GM18511 (cell line): ENCODE data around the gene MYO10.
A peak's percentile ranks its signal among the peaks of the same experiment; 100 is the strongest.
"Not testable (repeated sequence)": the region's sequence is repeated elsewhere in the genome, so short reads cannot be mapped to it uniquely, and the experiment has no call there.

Experiments used
- ATAC-seq: cut with Tn5 transposase; IDR thresholded peaks from one replicate; pipeline ENCODE4 v1.9.1; 2021; ENCODE audit warnings: mild to moderate bottlenecking, moderate library complexity; ENCODE audit not compliant: unreplicated experiment

The MYO10 gene

DNA sequence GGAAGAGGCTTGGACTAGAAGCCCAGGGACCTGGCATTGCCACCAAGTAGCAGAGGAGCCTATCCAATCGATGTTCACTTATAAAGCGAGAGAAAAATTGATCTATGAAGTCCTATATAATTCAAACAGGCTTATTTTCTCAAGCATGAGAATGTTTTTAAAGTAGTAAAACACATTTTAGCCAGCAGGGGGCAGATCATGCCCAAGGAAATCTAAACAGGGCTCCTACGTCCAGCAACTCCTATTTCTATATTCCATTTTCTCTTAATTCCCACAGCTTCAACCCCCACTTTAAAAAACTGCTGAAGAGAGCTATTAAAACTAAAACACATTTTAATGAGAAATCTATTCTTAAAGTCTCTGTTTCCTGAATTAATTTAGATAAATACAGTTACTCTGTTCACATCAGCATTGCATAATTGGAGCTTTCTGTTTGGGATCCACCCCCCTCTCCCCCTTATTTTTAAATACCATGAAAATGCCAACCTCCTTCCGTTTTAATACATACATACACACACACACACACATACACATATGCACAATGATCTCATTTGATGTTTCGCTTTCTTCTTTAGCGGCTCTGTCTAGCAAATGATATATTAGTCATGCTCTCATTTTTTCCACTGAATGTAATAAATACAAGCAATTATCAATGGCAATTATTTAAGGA is 144.9 kb downstream of the MYO10 start:
- no peak for ATAC-seq

DNA sequence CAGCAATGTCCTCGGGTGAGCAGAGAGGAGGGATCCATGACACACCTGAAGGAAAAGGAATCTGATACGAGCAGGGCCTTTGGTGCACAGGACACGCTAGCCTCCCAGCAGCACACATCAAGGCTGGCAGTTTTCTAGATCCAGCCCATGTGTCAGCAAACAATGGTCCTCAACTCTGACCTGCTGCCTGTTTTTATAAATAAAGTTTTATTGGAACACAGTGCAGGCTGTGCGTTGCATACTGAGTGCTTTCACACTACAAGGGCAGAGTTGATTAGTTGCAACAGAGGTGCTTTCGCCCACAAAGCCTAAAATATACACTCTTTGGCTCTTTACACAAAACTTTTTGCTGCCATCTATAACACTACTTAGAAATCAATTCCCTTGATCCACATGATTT is 147.1 kb downstream of the MYO10 start:
- no peak for ATAC-seq

DNA sequence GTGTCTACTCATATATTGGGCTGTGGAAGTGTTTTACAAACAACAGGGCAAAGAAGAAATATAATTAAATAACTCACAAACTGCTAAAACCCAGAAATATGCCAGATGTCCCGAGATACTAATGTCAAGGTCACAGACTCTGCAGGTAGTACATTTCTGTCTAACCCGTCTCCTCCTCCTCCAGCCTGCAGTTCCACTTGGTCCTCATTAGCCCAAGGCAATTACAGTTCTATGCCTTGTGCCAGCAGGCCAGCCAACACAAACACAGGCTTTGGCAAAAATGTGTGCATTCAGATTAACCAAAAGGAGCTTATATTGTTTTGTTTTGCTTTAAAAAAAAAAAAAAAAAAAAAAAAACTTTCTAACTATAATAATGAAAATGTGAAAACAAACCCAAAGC is 148.8 kb downstream of the MYO10 start:
- no peak for ATAC-seq

DNA sequence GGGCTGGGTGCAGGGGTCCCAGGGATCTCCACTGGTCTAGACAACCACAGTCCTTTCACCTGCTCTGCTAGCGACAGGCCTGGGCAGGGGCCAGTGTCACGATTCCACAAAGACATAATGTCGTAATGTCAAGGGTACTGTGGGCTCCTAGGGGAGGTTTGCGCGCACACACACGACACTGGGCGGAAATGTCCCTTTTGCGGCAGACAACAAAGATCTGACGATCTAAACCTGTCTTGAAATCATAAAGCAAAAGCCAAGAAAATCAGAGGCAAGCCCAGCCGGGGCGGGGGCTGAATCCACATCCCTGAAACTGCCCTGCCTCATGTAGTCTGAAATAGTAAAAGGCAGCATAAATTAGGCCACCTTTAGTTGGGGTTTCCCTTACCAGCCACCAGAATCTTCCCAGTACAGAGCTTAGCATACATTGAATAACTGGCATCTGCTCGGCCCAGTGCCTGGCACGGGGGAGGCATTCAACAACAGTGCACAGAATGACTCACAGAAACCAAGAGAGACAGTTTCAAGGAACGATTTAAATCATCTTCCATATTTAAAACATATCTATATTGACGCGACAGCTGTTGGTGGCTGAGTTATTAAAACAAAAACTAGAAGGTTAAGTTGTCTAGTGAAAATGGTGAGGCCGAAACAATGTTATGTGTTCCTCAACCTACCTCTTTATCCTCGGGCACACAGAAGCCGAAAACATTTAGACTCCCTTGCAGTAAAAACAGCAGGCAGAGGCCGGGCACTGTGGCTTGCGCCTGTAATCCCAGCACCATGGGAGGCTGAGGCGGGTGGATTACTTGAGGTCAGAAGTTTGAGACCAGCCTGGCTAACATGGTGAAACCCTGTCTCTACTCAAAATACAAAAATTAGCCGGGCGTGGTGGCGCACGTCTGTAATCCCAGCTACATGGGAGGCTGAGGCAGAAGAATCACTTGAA is 151.0 kb downstream of the MYO10 start:
- peak; percentile 97 for ATAC-seq

DNA sequence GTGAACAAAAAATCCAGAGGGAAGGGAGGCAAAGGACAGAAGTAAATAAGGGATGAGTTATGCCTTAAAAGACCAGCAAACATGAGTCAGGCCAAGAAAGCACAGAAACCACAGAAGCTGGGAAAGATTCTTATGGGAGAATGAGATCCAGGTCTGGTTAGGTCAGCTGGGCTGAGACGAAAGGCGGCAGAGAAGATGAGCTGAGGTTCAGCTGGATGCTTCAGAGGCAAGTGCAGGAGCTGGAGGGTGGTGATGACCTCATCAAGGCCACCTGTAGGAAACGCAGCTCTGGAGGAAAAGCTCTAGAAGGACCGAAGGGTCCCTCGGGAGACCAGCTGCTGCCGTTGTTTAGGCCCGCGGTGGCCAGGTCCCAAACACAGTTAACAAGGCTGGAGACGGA is 152.0 kb downstream of the MYO10 start:
- no peak for ATAC-seq

DNA sequence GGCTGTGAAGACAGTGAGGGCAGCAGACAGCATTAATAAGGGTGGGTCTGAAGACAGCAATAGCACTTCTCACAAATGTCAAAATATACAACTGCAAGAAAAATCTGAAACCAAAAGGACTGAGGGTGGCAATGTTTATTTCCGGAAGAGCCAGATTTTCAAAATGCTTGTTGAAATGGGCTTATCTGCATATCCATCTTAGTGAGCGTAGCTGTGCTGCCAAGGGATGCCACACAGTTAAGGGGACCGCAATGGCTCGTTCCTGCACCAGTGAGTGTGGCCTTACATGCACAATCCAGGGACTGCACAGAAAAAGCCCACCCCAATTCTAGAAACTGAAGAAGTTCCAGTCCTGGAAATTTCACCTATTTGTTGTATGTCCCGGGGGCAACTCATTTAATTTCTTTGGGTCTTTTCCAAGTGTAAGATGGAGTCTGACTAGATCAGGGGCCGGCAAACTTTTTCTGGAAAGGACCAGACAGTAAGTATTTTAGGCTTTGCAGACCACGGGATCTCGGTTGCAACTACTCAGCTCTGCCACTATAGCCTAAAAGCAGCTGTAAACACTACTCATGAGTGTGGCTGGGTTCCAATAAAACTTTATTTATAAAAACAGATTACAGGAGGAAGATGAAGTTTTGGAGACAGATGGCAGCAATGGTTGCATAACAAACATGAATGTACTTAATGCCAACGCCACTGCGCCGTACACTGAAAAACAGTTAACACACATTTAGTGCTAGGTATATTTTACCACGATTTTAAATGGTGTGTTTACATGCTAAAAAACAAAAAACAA is 154.1 kb downstream of the MYO10 start:
- ATAC-seq, result no peak

DNA sequence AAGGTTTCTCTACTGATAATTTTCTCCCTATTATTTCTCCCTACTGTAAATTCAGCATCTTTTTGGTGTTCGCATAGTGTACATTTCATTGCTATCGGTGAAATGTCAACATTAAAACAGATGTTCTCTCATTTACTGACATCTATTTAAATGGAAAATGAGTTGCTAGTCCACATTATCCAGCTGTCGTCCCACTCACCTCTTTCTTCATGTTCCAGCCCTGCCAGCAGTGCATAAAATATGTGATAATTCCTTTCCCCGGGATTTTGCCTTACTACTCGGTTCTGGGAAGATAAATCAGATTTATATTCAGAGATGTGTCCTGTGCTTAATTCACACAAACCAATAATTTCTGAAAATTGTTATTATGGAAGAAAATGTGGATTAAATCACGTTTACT is 155.8 kb downstream of the MYO10 start:
- ATAC-seq, result no peak

DNA sequence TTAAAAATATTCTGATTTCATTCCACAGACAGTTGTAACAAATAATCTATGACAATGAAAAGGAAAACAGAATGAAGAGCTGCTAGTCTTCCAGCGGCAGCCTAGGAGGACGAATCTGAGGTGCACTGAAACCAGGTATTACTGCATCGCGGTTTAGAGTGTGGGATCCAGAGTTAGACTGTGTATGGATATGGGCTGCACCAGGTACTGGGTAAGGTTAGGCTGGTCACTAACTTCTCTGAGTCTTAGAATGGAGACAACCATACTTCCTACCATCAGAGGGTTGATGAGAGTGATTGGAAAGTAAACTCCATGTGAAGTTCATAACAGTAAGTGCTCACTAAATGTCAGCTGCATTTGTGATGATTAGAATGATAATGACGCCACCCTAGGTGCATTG is 158.7 kb downstream of the MYO10 start:
- ATAC-seq, result no peak

DNA sequence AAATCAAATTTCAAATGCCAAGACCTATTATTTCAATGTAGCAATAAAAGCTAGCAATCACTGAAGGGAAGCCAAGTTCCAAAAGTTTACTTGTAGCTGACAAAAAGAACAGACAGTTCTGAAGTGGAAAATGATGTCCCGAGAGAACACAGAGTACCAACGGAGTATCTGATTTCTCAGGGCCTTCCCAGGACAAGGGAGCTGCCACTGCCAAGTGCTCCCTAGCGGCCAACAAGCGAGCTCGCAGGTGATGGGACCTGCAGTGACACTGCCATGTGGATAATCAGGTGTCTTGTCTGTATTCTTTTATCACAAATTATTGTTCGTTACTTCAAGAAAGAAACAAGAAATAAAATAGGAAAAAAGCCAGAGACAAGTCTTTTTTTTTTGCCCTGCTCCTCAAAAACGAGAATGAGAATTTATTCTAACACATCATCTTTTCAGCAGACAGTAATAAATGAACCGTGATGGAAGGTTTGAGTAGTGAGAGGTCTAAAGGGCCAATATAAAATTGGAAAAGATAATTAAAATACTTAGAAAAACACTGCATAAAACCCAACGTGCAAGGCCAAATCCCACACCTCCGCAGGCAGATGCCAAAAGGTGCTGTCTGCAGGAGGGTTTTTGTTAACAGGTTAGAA is 159.4 kb downstream of the MYO10 start:
- ATAC-seq, result peak; percentile 66

DNA sequence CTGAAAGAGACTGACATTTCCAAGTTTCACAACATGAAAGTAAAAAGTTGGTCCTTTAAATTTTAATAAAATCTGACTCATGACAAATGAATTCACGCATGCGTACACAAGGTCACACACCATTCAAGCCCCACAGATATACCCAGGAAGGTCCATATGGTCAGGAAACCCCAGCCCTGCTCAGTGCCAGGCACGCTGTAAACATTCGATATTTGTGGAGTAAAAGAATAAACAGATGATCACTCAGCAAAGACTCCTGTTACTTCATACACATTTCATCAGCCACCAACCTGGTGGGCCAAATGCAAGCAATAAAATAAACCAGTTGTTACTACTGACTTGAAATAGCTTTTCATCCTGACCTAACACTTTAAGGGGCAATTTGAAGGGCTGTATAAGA is 161.3 kb downstream of the MYO10 start:
- no peak for ATAC-seq

DNA sequence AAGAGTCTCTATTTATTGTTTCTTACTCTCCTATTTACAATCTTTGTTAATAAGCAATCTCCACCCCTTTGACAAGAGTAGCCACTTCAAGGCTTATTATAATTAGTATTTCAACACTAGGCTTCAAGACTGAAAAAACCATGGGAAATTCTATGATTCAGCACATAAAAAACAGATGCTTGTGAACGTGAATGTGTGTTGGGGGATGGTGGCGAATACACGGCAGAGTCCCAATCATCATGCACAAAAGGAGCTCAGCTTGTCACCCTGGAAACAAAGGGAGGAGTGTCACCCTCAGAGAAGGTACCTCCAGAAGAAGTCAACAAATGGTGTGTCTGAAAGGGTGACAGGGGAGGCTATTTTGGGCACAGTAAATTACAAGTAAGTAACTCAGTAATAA is 162.1 kb downstream of the MYO10 start:
- ATAC-seq, result no peak

DNA sequence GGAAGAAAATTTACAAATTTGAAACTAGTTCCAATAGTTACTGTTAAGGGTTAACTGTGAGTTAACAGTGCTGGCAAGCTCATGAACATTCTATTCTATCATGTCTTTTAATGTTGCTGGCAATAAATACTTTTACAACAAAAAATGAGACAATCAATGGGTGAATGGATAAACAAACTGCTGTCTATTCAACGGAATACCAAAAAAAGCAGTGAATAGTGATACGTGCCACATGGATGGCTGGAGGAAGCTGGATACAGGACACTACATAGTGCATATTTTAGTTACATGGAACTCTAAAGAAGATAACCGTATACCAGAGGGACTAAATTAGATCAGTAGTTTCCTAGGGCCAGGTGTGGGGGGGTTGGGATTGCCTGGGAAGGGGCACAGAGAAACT is 163.5 kb downstream of the MYO10 start:
- no peak for ATAC-seq

DNA sequence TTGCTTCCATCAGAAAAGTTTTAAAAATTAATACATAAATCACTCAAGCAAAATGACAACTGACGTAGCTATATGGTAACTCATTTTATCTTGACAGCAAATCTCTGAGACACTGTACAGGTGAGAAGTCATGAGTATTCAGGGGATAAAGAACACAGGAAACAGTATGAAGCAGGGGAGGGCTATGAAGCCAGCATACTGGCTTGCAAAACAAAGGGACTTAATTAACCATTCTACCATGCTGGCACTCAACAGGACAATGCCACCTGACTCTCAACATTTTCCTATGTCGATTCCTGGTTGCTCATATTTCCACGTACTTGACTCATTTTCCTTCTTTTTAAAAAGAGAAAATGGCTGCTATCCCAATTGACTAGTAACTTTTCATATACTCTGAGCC is 167.9 kb downstream of the MYO10 start:
- ATAC-seq, result no peak

DNA sequence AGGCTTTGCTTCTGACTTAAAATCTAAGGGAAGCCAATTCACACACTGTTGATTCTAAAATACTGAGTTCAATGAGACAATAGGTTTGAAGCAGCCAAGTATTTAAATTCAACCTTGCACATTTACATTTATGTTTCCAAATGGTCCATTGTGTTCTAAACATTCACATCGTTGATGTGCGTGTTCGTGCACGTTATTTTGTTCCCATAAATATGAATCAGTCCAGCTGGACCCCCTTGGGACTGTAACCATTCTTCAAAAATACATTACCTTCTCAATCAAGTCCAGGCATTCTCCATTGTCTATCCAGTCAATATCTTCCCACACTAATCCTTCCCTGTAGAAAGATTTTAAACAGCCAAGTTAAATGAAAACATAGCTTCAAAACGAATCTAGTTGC is 172.9 kb downstream of the MYO10 start:
- no peak for ATAC-seq

DNA sequence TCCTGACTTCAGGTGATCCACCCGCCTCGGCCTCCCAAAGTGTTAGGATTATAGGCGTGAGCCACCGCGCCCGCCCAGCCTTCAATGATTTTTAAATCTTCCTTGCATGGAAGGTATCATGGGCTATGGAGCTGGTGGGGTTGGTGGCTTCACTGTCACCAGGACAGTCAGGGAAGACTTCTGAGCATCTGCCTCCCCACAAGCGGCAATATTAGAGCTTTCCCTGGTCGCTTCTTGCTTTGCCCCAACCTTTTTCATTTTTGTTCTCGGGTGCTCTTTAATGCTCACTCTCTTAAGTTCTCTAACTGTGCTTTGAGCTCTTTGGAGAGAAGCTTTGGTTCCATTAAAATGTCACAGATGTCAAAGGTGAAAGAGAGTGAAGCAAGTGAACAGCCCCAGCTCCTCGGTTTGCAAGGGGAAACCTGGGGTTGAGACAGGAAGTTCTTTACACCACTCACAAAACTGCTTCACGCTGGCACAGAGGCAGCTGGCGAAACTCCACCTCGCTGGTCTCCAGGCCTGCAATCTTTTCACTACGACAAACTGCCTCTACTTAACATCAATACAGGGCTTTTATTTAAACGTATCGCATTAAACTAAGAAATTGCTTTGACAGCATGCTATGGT is 176.8 kb downstream of the MYO10 start:
- peak; percentile 90 for ATAC-seq

DNA sequence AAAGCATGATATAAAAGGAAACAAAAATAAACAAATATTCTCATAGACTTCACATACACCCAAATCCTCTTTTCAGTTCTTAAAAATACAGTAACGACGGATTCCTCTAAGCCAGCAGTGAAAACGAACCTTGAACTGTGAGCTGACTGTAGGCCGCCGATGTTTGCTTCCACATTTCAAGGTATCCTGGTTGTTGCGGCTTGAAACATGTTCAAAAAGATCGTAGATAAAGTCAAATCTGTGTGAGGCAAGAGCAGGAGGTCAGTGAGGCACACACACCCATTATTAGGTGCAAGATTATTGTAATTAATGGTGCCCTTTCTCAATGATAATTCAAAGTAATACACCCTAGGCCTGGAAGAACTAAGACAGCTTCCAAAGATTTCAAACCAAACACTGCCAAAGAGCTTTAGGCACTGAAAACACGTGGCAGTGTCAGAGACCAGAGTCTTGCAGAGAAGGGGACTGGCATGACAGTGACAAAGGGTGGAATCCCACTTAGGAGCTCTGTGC is 178.0 kb downstream of the MYO10 start:
- ATAC-seq, result no peak

DNA sequence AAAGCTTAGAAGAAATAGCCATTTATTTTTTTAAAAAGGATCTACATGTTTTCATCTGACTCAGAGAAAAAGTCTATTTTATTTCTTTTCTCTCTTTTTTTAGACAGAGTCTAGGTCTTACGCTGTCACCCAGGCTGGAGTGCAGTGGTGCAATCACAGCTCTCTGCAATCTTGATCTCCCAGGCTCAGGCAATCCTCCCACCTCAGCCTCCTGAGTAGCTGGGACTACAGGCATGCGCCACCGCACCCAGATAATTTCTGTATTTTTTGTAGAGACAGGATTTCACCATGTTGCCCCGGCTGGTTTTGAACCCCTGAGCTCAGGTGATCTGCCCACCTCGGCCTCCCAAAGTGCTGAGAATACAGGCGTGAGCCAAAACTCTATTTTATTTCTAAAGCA is 178.5 kb downstream of the MYO10 start:
- not testable (repeated sequence) for ATAC-seq

DNA sequence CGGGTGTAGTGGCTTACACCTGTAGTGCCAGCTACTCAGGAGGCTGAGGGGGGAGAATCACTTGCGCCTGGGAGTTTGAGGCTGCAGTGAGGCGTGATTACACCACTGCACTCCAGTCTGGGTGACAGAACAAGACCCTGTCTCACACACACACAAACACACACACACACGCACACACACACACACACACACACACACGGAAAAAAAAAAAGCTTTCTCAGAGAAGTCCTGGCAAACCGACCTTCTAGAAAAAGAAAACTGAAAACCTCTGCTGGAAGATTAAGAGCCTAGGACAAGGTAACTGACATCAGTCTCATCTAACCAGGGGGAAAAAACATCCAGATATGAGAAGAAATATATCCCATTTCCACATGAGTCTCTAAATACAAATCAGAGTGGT is 178.9 kb downstream of the MYO10 start:
- no peak for ATAC-seq

DNA sequence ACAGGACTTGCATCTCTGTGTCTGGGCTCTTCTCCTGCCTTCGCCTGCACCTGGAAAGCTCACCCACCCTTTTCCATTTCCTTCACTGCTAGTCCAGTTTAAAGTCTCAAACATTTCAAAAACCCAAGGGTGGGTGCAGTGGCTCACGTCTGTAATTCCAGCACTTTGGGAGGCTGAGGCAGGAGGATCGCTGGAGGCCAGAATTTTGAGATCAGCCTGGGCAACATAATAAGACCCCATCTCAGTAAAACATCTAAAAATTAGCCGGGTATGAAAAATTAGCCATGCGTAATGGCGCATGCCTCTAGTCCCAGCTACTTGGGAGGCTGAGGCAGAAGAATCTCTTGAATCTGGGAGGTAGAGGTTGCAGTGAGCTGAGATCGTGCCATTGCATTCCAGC is 179.4 kb downstream of the MYO10 start:
- no peak for ATAC-seq

DNA sequence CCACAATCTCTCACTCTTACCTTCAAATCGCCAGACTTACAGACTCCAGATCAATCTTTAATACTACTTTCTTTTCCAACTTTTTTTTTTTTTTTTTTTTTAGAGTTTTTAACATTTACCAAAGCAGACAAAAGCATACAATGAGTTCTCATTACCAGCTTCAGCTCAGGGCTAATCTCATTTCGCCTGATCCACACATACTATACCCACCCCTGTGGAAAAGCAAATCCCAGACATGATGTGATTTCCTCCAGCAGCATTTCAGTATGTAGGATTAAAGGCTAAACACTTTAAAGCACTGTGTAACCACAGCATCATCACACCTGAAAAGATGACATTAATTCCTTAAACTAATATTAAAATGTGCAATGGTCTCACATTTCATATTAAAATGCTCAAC is 180.4 kb downstream of the MYO10 start:
- no peak for ATAC-seq
